Transverse colon (tissue), 3 donors: ENCODE data around the gene RIPOR3.

ENCODE experiments used
- EP300 ChIP-seq: sonication (generic); formaldehyde crosslinking; IDR thresholded peaks from one replicate; pipeline ENCODE4 v1.6.1; 2017; ENCODE audit warnings: antibody characterized with exemption, low read depth
- TF ChIP-seq, protein P1 (sequence below), 5 experiments: fragments of 200-600 bp in 3 of 5; fragments of 450-650 bp in 2 of 5; sonication (generic) in 3 of 5; IDR thresholded peaks; 1 replicate in 2 of 5; 2 replicates in 3 of 5; pipeline ENCODE4 v1.5.1; 2016 to 2017; ENCODE audit warnings: antibody characterized with exemption in 5 of 5, inconsistent platforms in 3 of 5, mild to moderate bottlenecking in 2 of 5, moderate library complexity in 1 of 5

DNA sequence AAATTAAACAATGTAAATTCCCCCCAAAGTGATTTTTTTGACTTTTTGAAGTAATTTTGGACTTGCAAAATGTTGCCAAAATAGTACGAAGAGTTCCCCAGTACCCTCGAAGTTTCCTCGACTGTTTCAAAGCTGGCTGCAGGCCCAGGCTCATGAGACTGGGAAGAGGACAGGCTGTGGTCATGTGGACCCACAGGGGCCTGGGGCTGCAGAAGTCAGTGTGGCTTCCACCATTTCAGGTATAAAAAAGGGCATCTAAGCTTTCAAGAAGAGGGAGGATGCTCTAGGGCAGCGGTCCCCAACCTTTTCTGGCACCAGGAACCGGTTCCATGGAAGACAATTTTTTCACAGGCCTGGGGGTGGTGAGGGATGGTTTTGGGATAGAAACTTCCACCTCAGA lies 106.1 kb downstream of the RIPOR3 start:
- TF ChIP-seq EP300: no peak
- TF ChIP-seq, protein P1, sequence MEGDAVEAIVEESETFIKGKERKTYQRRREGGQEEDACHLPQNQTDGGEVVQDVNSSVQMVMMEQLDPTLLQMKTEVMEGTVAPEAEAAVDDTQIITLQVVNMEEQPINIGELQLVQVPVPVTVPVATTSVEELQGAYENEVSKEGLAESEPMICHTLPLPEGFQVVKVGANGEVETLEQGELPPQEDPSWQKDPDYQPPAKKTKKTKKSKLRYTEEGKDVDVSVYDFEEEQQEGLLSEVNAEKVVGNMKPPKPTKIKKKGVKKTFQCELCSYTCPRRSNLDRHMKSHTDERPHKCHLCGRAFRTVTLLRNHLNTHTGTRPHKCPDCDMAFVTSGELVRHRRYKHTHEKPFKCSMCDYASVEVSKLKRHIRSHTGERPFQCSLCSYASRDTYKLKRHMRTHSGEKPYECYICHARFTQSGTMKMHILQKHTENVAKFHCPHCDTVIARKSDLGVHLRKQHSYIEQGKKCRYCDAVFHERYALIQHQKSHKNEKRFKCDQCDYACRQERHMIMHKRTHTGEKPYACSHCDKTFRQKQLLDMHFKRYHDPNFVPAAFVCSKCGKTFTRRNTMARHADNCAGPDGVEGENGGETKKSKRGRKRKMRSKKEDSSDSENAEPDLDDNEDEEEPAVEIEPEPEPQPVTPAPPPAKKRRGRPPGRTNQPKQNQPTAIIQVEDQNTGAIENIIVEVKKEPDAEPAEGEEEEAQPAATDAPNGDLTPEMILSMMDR (IDR thresholded peaks at IDR 0.05): no peak
